HCT116 (cell line): Measurements from ENCODE around the gene LY9. TPM values are rescaled to one million over a fixed set of nuclear protein-coding genes. Genes with fewer than 3 reads are reported as not detected.

ENCODE experiments used
- ATAC-seq: fragments of 200-7000 bp; cut with Tn5 transposase; 2 replicates; pipeline ENCODE4 v1.9.1; 2020; ENCODE audit warnings: mild to moderate bottlenecking, moderate library complexity
- BruUV-seq: library from RNA; stranded (reverse); fragments of 400-500 nt; replicated peaks from 2 replicates; lab custom pipeline; 2021; lab: Mats Ljungman, UMichigan
- CTCF ChIA-PET: fragments of 300-600 bp; sonication (Branson Sonifier 250); formaldehyde crosslinking; loops from one replicate; lab custom pipeline; 2021; ENCODE audit warnings: antibody characterized with exemption; lab: Charles Lee
- POLR2A ChIA-PET: fragments of 300-600, 350-600 bp; sonication (Branson Sonifier 250); formaldehyde crosslinking; loops from one replicate; lab custom pipeline; 2021; ENCODE audit warnings: antibody characterized with exemption; lab: Charles Lee
- RAD21 ChIA-PET, 2 experiments: fragments of 300-600 bp; sonication (Branson Sonifier 250); formaldehyde crosslinking; loops; one replicate each; lab custom pipeline; 2023; ENCODE audit warnings: low total read pairs in 2 of 2; ENCODE audit not compliant: uncharacterized antibody in 2 of 2, unreplicated experiment in 2 of 2, low non-redundant PET in 1 of 2; lab: Charles Lee
- DNase-seq: peaks from one replicate; pipeline ENCODE4 v3.0.0-alpha.2; 2010; ENCODE audit warnings: low read depth, low spot score
- H2AFZ ChIP-seq: fragments of 200-600 bp; shearing (Covaris generic), sonication (generic); 2 replicates; pipeline ENCODE4 v1.6.1; 2017; ENCODE audit warnings: low read depth, mixed run types, mixed read lengths, antibody characterized with exemption, low read length; ENCODE audit not compliant: poor library complexity, severe bottlenecking
- H3K27ac ChIP-seq: 2 replicates; pipeline ENCODE4 v1.5.1; 2012; ENCODE audit warnings: low read depth, low read length
- H3K27me3 ChIP-seq: fragments of 200-600 bp; sonication (generic); 2 replicates; pipeline ENCODE4 v1.6.1; 2016; ENCODE audit warnings: mixed run types, low read length, mixed read lengths; ENCODE audit not compliant: insufficient read depth
- H3K36me3 ChIP-seq, 2 experiments: fragments of 200-500 bp in 1 of 2; fragments of 200-600 bp in 1 of 2; sonication (Bioruptor generic) in 1 of 2; sonication (generic) in 1 of 2; 2 replicates each; pipeline versions ENCODE4 v1.5.1 to v1.6.1; 2014 to 2016; ENCODE audit warnings: low read length in 2 of 2, inconsistent platforms in 1 of 2, mixed read lengths in 1 of 2, mixed run types in 1 of 2; ENCODE audit not compliant: insufficient read depth in 2 of 2, control insufficient read depth in 1 of 2
- H3K4me1 ChIP-seq, 2 experiments: fragments of 200-600 bp in 1 of 2; sonication (generic) in 1 of 2; 2 replicates each; pipeline versions ENCODE4 v1.5.1 to v1.6.1; 2012 to 2017; ENCODE audit warnings: low read length in 2 of 2, inconsistent platforms in 1 of 2, mild to moderate bottlenecking in 1 of 2, mixed read lengths in 1 of 2, mixed run types in 1 of 2, moderate library complexity in 1 of 2; ENCODE audit not compliant: insufficient read depth in 2 of 2, control insufficient read depth in 1 of 2
- H3K4me2 ChIP-seq: fragments of 200-600 bp; sonication (generic); 2 replicates; pipeline ENCODE4 v1.6.1; 2017; ENCODE audit warnings: mixed run types, low read length, mixed read lengths
- H3K4me3 ChIP-seq, 2 experiments: fragments of 200-600 bp in 1 of 2; sonication (generic) in 1 of 2; replicated peaks in 1 of 2; 2 replicates each; pipeline ENCODE4 v1.5.1; 2011 to 2016; ENCODE audit warnings: low read length in 2 of 2, control low read depth in 1 of 2, low read depth in 1 of 2, mild to moderate bottlenecking in 1 of 2, mixed read lengths in 1 of 2, mixed run types in 1 of 2
- H3K79me2 ChIP-seq: fragments of 200-600 bp; sonication (generic); 2 replicates; pipeline ENCODE4 v1.6.1; 2017; ENCODE audit warnings: mild to moderate bottlenecking, mixed run types, low read length, moderate library complexity, mixed read lengths; ENCODE audit not compliant: insufficient read depth
- H3K9ac ChIP-seq: fragments of 200-600 bp; sonication (generic); 2 replicates; pipeline ENCODE4 v1.6.1; 2016; ENCODE audit warnings: low read length, mixed read lengths
- H3K9me2 ChIP-seq: fragments of 200-600 bp; sonication (generic), shearing (Covaris generic); 2 replicates; pipeline ENCODE4 v1.6.1; 2017; ENCODE audit warnings: mixed run types, mild to moderate bottlenecking, moderate library complexity; ENCODE audit not compliant: insufficient read depth
- H3K9me3 ChIP-seq, 2 experiments: fragments of 200-500 bp in 1 of 2; fragments of 200-600 bp in 1 of 2; sonication (Bioruptor generic) in 1 of 2; sonication (generic) in 1 of 2; 2 replicates each; pipeline ENCODE4 v1.6.1; 2014 to 2017; ENCODE audit warnings: low read length in 2 of 2, mixed read lengths in 2 of 2, inconsistent platforms in 1 of 2, low read depth in 1 of 2, mild to moderate bottlenecking in 1 of 2, mixed run types in 1 of 2, moderate library complexity in 1 of 2; ENCODE audit not compliant: control insufficient read depth in 1 of 2, insufficient read depth in 1 of 2
- H4K20me1 ChIP-seq: fragments of 200-600 bp; sonication (generic), shearing (Covaris generic); 2 replicates; pipeline ENCODE4 v1.6.1; 2017; ENCODE audit warnings: mixed run types, mild to moderate bottlenecking, moderate library complexity; ENCODE audit not compliant: insufficient read depth
- YY1 ChIP-seq: IDR thresholded peaks from 2 replicates; pipeline ENCODE4 v1.6.1; 2011; ENCODE audit warnings: low read length, low read depth, moderate library complexity, mild to moderate bottlenecking; ENCODE audit not compliant: insufficient replicate concordance; ENCODE audit errors: extremely low read depth
- ZBTB33 ChIP-seq: IDR thresholded peaks from 2 replicates; pipeline ENCODE4 v1.6.1; 2011; ENCODE audit warnings: mild to moderate bottlenecking, low read length, moderate library complexity; ENCODE audit not compliant: insufficient replicate concordance; ENCODE audit errors: extremely low read depth
- intact Hi-C: fragments of 100-400 bp; cut with micrococcal nuclease; formaldehyde crosslinking; loops from 2 replicates; pipeline ENCODE4 v1.10.0; 2022
- total RNA-seq: library from RNA; stranded (reverse); gene quantifications from one replicate; pipeline ENCODE4 v1.2.1, GENCODE V29; 2021; ENCODE audit not compliant: unreplicated experiment
- TF ChIP-seq, protein P1 (sequence below): IDR thresholded peaks from 2 replicates; pipeline ENCODE4 v1.6.1; 2012

Gene LY9
- total RNA-seq, 1 experiment from 2014 or later = 0.22 TPM

GRCh38 chr1:160755911-160756848 lies 39.8 kb upstream of the LY9 start (continued):
- TF ChIP-seq YY1 = no peak
- TF ChIP-seq, all 23 proteins: peak for 0

GRCh38 chr1:160756849-160757201 lies 39.1 kb upstream of the LY9 start:
- Histone ChIP-seq H4K20me1 (no peaks in the 10 kb centered on the region), H2AFZ (no peak overlapping the region), H3K27me3 (no peaks in the 10 kb centered on the region), H3K4me2 (no peak overlapping the region), H3K4me3 (no peak overlapping the region), H3K9me3 (no peaks in the 10 kb centered on the region), H3K9me2 (no peaks in the 10 kb centered on the region)
- ATAC-seq = no peak
- ChIA-PET RAD21 (no interaction called here), CTCF (interaction anchor here (1.0 kb wide), 1 partner anchor 11 kb away, joined by 4 read pairs; no protein-coding TSS in a partner anchor)
- TF ChIP-seq ZBTB33 = no peak
- no peak for TF ChIP-seq YY1
- TF ChIP-seq, protein P1, sequence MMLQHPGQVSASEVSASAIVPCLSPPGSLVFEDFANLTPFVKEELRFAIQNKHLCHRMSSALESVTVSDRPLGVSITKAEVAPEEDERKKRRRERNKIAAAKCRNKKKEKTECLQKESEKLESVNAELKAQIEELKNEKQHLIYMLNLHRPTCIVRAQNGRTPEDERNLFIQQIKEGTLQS = no peak
- TF ChIP-seq, all 23 proteins: peak for 0
- no peaks in the 10 kb centered on the region for H3K79me2 ChIP-seq
- no peak for DNase-seq
- no peaks in the 10 kb centered on the region for H3K36me3 ChIP-seq
- POLR2A ChIA-PET = no interaction called here
- no peak overlapping the region for H3K9ac ChIP-seq
- no TSS peak for BruUV-seq
- no peaks in the 10 kb centered on the region for H3K4me1 ChIP-seq
- H3K27ac ChIP-seq = no peak overlapping the region
- intact Hi-C loops = no loop called here
